ENCODE measurements around the gene REP15.

DNA sequence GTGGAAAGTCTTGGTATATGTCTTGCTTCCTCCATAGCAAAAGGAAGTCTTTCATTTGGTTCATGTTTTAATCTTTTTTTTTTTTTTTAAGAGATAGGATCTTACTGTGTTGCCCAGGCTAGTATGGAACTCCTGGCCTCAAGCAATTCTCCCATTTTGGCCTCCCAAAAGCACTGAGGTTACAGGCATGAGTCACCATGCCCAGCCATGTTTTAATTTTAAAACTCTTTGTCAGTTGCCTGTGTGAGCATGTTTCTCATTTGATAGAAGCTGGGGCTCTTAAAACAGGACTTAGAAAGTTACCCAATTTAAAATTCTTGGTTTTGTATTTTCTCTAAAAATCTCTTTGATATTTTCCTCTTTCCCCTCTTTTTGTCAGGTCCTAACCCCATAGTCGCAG lies 45.0 kb upstream of the REP15 start:
- TF ChIP-seq FOXK2 (IDR thresholded peaks at IDR 0.05) (no peak), SUZ12 (IDR thresholded peaks at IDR 0.05) (no peak), SP1 (IDR thresholded peaks at IDR 0.05) (no peak), BHLHE40 (IDR thresholded peaks at IDR 0.05; ENCODE audit: borderline replicate concordance) (no peak), CTBP1 (IDR thresholded peaks at IDR 0.05; ENCODE audit: borderline replicate concordance) (no peak), TARDBP (IDR thresholded peaks at IDR 0.05) (no peak), ELF4 (IDR thresholded peaks at IDR 0.05) (no peak), FOXA1 (IDR thresholded peaks at IDR 0.05) (no peak)
